Stimulated activated CD8-positive, alpha-beta memory T cell treated with anti-CD3 and anti-CD28 coated beads, Interleukin-7, amount 100 ng/mL, for 48 hours (primary cell): ENCODE data around the gene FOXP4.

Experiments
- DNase-seq, 2 donors: peaks; one replicate each; pipeline ENCODE4 v3.0.0-alpha.2; 2020; ENCODE audit warnings: low read depth in 1 of 2; ENCODE audit errors: extremely low read depth in 1 of 2

Gene FOXP4

GRCh38 chr6:41561931-41562911 is 16.0 kb downstream of the FOXP4 start:
- DNase-seq = no peak

GRCh38 chr6:41563060-41563776 is 17.0 kb downstream of the FOXP4 start:
- no peak for DNase-seq

GRCh38 chr6:41564448-41565142 is 18.4 kb downstream of the FOXP4 start:
- no peak for DNase-seq

- no peak for DNase-seq
These were observed 19.5 kb downstream of the FOXP4 start for GRCh38 chr6:41565701-41566100.

- DNase-seq = no peak
These were observed 20.8 kb downstream of the FOXP4 start for GRCh38 chr6:41566961-41567360.

- DNase-seq = no peak
These were observed 21.5 kb downstream of the FOXP4 start for GRCh38 chr6:41567684-41568083.

GRCh38 chr6:41568202-41568584 is 22.0 kb downstream of the FOXP4 start:
- DNase-seq = no peak

- no peak for DNase-seq
These were observed 22.6 kb downstream of the FOXP4 start for GRCh38 chr6:41568585-41569384.

GRCh38 chr6:41570259-41570615 is 24.1 kb downstream of the FOXP4 start:
- no peak for DNase-seq

GRCh38 chr6:41571021-41571780 is 25.0 kb downstream of the FOXP4 start:
- DNase-seq = no peak

GRCh38 chr6:41572613-41573012 is 26.4 kb downstream of the FOXP4 start:
- no peak for DNase-seq

GRCh38 chr6:41573276-41573675 is 27.1 kb downstream of the FOXP4 start:
- no peak for DNase-seq

GRCh38 chr6:41573985-41574384 is 27.8 kb downstream of the FOXP4 start:
- no peak for DNase-seq

- no peak for DNase-seq
These were observed 29.4 kb downstream of the FOXP4 start for GRCh38 chr6:41575598-41575997.

- no peak for DNase-seq
These were observed 30.5 kb downstream of the FOXP4 start for GRCh38 chr6:41576667-41577066.

- DNase-seq = no peak
These were observed 31.4 kb downstream of the FOXP4 start for GRCh38 chr6:41577356-41578216.

GRCh38 chr6:41578217-41579087 is 32.3 kb downstream of the FOXP4 start:
- DNase-seq = no peak

- no peak for DNase-seq
These were observed 33.0 kb downstream of the FOXP4 start for GRCh38 chr6:41579088-41579610.
